Stimulated activated CD8-positive, alpha-beta memory T cell treated with anti-CD3 and anti-CD28 coated beads, Interleukin-15, amount 100 ng/mL, for 48 hours (primary cell): ENCODE measurements around the gene ATN1.

Experiments
- DNase-seq, 2 donors: peaks; one replicate each; pipeline ENCODE4 v3.0.0-alpha.2; 2020; ENCODE audit warnings: low read depth in 2 of 2

Gene ATN1

DNA sequence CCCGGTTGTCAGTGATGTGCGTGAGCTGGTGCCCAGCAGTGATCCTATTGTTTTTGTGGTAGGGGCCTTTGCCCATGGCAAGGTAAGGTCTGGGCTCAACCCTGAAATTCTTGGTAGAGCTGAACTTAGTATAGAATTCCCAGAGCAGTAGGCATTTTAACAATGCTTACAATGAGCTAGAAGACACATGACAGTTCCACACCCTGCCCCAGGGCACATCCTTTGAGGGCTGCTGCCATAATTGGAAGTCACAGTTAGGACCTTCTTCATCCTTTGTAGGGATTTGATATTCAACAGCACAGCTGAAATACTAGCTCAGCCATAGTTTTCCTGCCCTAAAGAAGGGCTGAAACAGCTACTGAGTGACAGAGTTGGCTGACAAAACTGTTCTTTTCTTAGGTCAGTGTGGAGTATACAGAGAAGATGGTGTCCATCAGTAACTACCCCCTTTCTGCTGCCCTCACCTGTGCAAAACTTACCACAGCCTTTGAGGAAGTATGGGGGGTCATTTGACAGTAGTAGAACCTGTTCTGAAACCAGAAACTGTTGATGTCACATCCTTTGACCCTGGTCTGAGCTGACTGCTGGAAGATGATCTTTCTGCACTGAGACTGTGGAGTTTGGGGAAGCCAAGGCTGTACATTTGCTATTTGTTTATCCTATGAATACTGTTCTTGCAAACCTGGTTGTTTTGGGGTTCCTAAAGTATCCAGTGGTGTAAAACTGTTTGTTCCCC is 47.7 kb downstream of the ATN1 start:
- DNase-seq = no peak

DNA sequence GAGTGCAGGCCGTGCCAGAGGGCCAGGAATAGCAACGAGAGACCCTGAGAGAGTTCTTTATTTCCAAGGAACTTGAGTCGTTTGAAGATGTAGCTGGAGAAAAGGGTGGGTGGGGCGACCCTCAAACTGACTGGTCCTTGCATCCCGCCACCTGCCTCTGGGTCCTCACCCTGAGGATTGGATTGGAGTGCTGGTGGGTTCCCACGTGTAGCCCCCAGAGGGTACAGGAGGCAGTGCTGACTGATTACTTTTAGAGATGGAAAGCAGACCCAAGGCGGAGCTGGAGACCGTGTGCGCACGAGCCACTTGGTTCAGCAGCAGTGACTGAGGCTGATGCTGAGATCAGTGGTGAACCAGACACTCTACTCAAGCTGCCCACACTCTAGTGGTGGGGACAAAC is 49.9 kb downstream of the ATN1 start:
- no peak for DNase-seq

DNA sequence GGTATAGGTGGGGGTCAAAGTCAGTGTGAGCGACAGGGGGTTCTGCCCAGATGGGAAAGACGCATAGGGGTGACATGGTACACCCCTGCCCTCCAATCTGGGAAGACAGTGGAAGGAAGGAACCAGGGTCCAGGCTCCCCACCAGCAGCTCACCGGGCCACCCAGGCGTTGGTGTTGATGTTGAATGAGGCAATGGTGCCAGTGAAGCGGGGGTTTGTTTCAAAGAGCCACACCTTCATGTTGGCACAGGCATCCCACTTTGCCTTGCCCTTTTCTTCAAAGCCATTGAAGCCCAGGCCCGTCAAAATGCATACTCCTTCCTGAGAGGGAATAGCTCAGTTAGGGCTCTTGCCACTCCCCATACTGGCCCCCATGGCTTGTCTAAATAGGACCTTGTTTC is 50.4 kb downstream of the ATN1 start:
- DNase-seq = no peak

DNA sequence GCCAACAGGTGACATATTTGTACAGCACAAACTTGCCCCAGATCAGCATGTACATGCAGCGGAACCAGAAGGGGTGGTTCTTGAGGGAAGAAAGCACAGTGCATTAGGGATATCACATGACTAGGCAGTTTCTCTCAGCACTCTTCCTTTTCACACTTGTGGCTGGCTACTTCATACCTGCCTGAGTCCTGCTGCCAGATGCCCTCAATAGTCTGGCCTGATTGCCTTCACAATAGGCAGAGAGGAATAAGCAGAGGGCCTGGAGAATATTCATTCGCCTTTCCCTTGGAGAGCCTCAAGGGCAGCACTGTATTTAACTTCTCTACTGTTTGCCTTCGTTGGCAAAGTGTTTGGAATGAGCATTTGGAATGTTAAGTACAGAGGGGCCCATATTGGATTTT is 50.9 kb downstream of the ATN1 start:
- no peak for DNase-seq

DNA sequence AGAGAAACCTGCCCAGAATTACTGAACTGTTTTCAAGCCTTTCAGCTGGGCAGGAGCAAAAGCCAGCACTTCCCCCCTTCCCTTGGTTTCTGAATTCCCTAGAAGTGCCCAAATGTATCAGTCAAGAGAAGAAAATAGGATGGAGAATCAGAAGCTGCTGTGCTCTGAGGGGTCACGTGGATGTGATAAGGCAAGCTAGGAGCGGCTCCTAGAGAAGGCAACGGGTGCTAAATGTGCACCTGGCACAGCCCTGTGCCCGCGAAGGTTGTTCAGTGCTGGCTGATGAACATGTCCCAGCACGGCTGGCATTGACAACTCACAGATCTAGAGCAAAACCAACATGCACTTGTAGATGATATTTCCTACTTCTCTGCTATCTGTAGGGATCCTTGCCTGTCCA is 51.3 kb downstream of the ATN1 start:
- no peak for DNase-seq

DNA sequence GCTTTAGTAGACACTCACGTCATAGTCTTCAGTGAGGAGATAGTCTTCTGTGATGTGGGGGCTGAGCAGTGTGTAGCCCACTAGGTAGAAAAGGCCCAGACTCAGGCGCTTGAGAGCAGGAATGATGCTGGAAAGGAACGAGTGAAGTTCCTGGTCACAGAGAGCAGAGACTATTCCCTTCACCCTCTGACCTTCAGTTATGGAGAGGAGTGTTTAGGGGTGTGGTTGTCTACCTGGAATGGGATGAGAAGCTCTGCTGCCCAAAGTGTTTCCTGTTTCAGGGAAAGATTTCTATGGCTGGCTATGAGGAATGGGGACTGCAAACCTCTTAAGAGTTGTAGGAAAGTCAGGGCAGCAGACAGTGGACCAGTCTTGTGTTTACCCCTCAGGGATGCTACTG is 51.7 kb downstream of the ATN1 start:
- DNase-seq = no peak

DNA sequence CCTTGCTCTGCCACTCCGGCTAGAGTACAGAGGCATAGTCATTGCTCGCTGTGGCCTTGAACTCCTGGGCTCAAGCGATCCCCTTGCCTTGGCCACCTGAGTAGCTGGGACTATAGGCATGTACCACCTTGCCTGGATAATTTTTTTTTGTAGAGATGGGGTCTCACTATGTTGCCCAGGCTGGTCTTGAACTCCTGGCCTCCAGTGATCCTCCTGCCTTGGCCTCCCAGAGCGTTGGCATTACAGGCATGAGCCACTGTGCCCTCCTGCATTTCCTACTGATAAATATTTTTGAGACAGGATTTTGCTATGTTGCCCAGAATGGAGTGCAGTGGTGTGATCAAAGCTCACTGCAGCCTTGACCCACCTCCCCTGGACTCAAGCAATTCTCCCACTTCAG is 52.3 kb downstream of the ATN1 start:
- no peak for DNase-seq

DNA sequence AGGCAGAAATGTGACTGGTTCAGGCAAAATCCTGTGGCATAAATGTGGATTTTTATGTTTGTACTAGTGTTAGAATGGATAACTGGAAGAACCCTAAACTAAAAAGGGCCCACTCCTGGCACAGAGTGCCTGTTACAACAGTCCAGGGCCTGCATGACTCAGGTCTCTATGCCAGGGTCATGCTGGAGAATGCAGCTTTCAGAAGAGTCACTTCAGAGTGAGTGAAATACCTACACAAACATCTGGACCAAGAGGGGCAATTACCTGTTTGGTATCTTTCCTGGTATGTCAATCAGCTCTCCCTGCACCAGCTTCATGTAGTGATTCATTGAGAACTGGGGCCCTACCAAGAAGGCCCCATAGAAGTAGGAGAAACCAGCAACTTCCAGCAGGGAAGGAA is 53.0 kb downstream of the ATN1 start:
- DNase-seq = no peak

DNA sequence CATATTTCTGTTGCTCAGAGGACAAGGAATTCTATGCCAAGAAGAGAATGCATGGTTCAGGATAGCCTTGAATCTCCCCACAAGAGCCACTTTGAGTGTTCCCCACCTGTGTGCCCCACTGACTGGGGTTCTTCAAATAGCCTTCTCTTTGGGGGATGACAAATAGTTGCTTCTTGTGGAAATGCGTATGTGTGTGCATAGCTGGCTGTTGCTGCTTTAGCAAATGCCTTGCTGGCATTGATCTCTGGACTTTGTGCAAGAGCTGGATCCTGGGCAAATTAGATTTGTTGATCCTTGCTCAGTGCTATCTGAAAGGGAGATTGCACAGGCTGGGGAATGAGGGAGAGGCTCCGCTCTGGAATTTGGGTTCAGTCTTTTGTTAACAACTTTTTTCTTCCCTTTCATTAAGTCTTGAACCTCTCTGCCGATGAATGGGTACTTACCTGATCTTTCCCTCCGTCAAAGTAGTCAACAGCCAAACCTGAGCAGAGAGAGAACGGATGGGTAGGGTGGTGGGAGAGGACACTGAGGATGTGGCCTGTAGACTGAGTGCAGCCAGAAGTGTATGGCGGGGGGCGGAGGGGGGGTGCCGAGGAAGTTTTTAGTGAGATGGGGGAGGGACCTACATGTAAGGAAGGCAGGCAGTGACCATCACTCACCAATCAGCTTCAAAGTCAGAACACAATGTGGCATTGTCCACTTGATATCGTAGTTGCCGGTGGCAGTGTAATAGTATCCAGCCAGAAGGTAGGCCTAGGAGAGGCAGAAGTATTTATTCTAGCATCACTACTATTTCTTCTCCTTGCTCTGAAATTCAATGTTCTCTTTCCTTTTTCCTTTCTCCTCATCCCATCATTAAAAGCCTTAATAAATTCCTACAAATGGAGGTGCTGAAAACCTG is 53.6 kb downstream of the ATN1 start:
- DNase-seq = no peak

DNA sequence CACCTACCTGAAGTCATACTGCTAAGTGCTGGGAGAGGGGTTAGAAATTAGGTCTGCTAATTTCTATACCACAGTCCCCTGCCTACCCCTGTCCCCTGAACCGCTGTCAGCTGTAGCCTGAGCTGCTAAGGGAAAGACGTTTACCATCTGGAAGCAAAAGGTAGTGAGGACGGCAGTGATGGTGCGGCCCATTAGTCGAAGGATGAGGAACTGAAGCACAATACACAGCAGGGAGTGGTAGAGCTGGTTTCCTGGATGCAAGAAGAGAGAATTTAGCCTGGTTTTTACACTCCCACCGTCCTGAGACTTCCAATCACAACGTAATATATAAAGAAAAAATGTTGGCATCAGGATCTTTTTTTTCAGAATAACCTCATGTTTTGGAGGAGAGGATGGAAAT is 54.8 kb downstream of the ATN1 start:
- no peak for DNase-seq

DNA sequence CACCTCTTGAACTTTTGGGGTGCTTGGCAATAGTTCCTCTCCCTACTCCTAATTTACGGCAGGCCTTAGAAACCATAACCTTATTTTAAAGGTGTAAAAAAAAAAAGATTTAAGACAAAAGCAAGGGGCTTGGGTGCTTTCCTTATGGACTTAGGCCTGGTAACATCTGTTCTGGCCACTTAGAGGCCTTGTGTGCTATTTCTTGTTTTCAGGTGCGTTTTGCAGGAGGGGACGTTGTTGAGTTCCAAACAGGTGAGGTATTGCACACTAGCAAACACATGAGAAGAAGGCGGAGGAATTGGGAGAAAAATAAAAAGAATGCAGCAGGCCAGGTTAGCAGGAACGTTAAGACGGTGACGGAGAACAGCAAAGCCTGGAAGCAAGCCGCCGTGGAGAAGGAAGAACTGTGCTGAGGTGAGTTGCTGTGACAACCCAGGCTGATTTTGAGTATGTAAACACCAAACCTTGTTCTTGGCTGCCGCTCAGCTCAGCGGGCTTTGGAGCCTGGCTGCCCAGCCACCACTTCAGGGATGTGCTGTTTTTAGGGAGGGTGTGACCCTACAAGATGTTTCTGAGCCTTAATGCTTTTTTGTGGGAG is 60.3 kb downstream of the ATN1 start:
- no peak for DNase-seq
